IMR-90 (cell line): ENCODE data around the gene BAHD1. TPM values are rescaled to one million over a fixed set of nuclear protein-coding genes. Genes with fewer than 3 reads are reported as not detected.

Experiments
- ATAC-seq: fragments of 200-7000 bp; cut with Tn5 transposase; 2 replicates; pipeline ENCODE4 v1.9.1; 2020; ENCODE audit warnings: low read depth, mild to moderate bottlenecking, moderate library complexity
- BruUV-seq: library from RNA; stranded (reverse); fragments of 400-500 nt; replicated peaks from 2 replicates; lab custom pipeline; 2021; lab: Mats Ljungman, UMichigan
- CTCF ChIA-PET: fragments of 300-600 bp; formaldehyde crosslinking; extraction: SDS; loops from one replicate; lab custom pipeline; 2021; ENCODE audit warnings: antibody characterized with exemption; lab: Yijun Ruan, JAX
- POLR2A ChIA-PET: fragments of 300-600 bp; sonication (Branson Sonifier 250); formaldehyde crosslinking; loops from one replicate; lab custom pipeline; 2022; ENCODE audit warnings: antibody characterized with exemption; ENCODE audit not compliant: unreplicated experiment; lab: Charles Lee
- DNase-seq: peaks from one replicate; pipeline ENCODE4 v3.0.0; 2013
- H2AFZ ChIP-seq: replicated peaks from 2 replicates; pipeline ENCODE3; 2013; ENCODE audit warnings: low read length, mild to moderate bottlenecking; ENCODE audit not compliant: poor library complexity
- H2AK5ac ChIP-seq: 2 replicates; pipeline ENCODE4 v1.6.1; 2013; ENCODE audit warnings: low read depth, low read length, inconsistent platforms
- H2AK9ac ChIP-seq: replicated peaks from 2 replicates; pipeline ENCODE3; 2013; ENCODE audit warnings: mild to moderate bottlenecking, low read depth, low read length, moderate library complexity; ENCODE audit not compliant: poor library complexity
- H2BK120ac ChIP-seq: 2 replicates; pipeline ENCODE4 v1.6.1; 2013; ENCODE audit warnings: low read depth, low read length, inconsistent platforms
- H2BK15ac ChIP-seq: 3 replicates; pipeline ENCODE4 v1.6.1; 2013; ENCODE audit warnings: low read depth, low read length, inconsistent platforms
- H2BK20ac ChIP-seq: 2 replicates; pipeline ENCODE4 v1.6.1; 2013; ENCODE audit warnings: low read depth, mild to moderate bottlenecking, inconsistent platforms, low read length, moderate library complexity
- H2BK5ac ChIP-seq: 2 replicates; pipeline ENCODE4 v1.6.1; 2013; ENCODE audit warnings: mild to moderate bottlenecking, low read depth, low read length, inconsistent platforms; ENCODE audit not compliant: poor library complexity, severe bottlenecking
- H3K14ac ChIP-seq: replicated peaks from 2 replicates; pipeline ENCODE4 v1.6.1; 2013; ENCODE audit warnings: low read depth, low read length, inconsistent platforms
- H3K18ac ChIP-seq: 2 replicates; pipeline ENCODE4 v1.6.1; 2013; ENCODE audit warnings: low read depth, low read length, control low read depth
- H3K23ac ChIP-seq: 2 replicates; pipeline ENCODE4 v1.6.1; 2013; ENCODE audit warnings: low read depth, low read length, inconsistent platforms
- H3K27ac ChIP-seq: 2 replicates; pipeline ENCODE4 v1.5.1; 2013; ENCODE audit warnings: mild to moderate bottlenecking, control low read depth, low read length; ENCODE audit not compliant: insufficient read depth
- H3K27me3 ChIP-seq: 2 replicates; pipeline ENCODE4 v1.6.1; 2013; ENCODE audit warnings: low read length; ENCODE audit not compliant: control insufficient read depth, insufficient read depth
- H3K36me3 ChIP-seq: 2 replicates; pipeline ENCODE4 v1.6.1; 2013; ENCODE audit warnings: low read length, mixed read lengths; ENCODE audit not compliant: control insufficient read depth, insufficient read depth
- H3K4ac ChIP-seq: 2 replicates; pipeline ENCODE4 v1.6.1; 2013; ENCODE audit warnings: low read depth, low read length, inconsistent platforms
- H3K4me1 ChIP-seq: 2 replicates; pipeline ENCODE4 v1.6.1; 2013; ENCODE audit warnings: low read length, mixed read lengths; ENCODE audit not compliant: control insufficient read depth, insufficient read depth
- H3K4me2 ChIP-seq: 2 replicates; pipeline ENCODE4 v1.6.1; 2013; ENCODE audit warnings: low read depth, mild to moderate bottlenecking, control low read depth, low read length, moderate library complexity
- H3K4me3 ChIP-seq: 2 replicates; pipeline ENCODE4 v1.5.1; 2013; ENCODE audit warnings: low read depth, mild to moderate bottlenecking, control low read depth, low read length, moderate library complexity; ENCODE audit not compliant: insufficient read depth
- H3K56ac ChIP-seq: 2 replicates; pipeline ENCODE4 v1.6.1; 2013; ENCODE audit warnings: low read length, inconsistent platforms; ENCODE audit not compliant: insufficient read depth; ENCODE audit errors: extremely low read depth
- H3K79me1 ChIP-seq, 2 experiments: 2 replicates each; pipeline ENCODE4 v1.6.1; 2013; ENCODE audit warnings: low read length in 2 of 2, inconsistent platforms in 1 of 2, low read depth in 1 of 2
- H3K9ac ChIP-seq: 2 replicates; pipeline ENCODE4 v1.6.1; 2013; ENCODE audit warnings: low read depth, low read length, control low read depth
- H3K9me1 ChIP-seq: 2 replicates; pipeline ENCODE4 v1.6.1; 2013; ENCODE audit warnings: low read length, inconsistent platforms; ENCODE audit not compliant: insufficient read depth
- H3K9me3 ChIP-seq: 2 replicates; pipeline ENCODE4 v1.6.1; 2013; ENCODE audit warnings: low read length; ENCODE audit not compliant: control insufficient read depth, insufficient read depth
- H4K20me1 ChIP-seq: 2 replicates; pipeline ENCODE4 v1.6.1; 2013; ENCODE audit warnings: low read length, inconsistent platforms; ENCODE audit not compliant: insufficient read depth
- H4K5ac ChIP-seq: 2 replicates; pipeline ENCODE4 v1.6.1; 2013; ENCODE audit warnings: mild to moderate bottlenecking, low read depth, low read length, control low read depth
- H4K8ac ChIP-seq, 2 experiments: 2 replicates each; pipeline ENCODE4 v1.6.1; 2013; ENCODE audit warnings: low read depth in 2 of 2, low read length in 2 of 2, control low read depth in 1 of 2, inconsistent platforms in 1 of 2
- H4K91ac ChIP-seq: 2 replicates; pipeline ENCODE4 v1.6.1; 2013; ENCODE audit warnings: low read depth, low read length, inconsistent platforms; ENCODE audit not compliant: insufficient read depth
- BHLHE40 ChIP-seq: fragments of 150-350 bp; IDR thresholded peaks from 2 replicates; pipeline ENCODE4 v1.6.1; 2016; ENCODE audit warnings: mild to moderate bottlenecking, low read depth, low read length
- CEBPB ChIP-seq: IDR thresholded peaks from 2 replicates; pipeline ENCODE4 v1.6.1; 2012; ENCODE audit warnings: low read depth, low read length, improper control_type of control experiment
- CHD1 ChIP-seq: IDR thresholded peaks from 2 replicates; pipeline ENCODE4 v1.6.1; 2012; ENCODE audit warnings: low read depth, low read length, improper control_type of control experiment
- CTCF ChIP-seq: conservative IDR thresholded peaks from 2 replicates; pipeline ENCODE4 v1.5.1; 2012; ENCODE audit warnings: mild to moderate bottlenecking, low read depth, low read length, improper control_type of control experiment
- ELK1 ChIP-seq: fragments of 150-350 bp; IDR thresholded peaks from 2 replicates; pipeline ENCODE4 v1.6.1; 2016; ENCODE audit warnings: low read depth, mild to moderate bottlenecking, low read length, moderate library complexity, borderline replicate concordance
- FOS ChIP-seq: fragments of 150-350 bp; IDR thresholded peaks from 2 replicates; pipeline ENCODE4 v1.6.1; 2016; ENCODE audit warnings: low read depth, low read length
- MAFK ChIP-seq: IDR thresholded peaks from 2 replicates; pipeline ENCODE4 v1.6.1; 2012; ENCODE audit warnings: low read depth, low read length, improper control_type of control experiment
- MAZ ChIP-seq: IDR thresholded peaks from 2 replicates; pipeline ENCODE4 v1.6.1; 2012; ENCODE audit warnings: low read depth, mild to moderate bottlenecking, low read length, improper control_type of control experiment, moderate library complexity, borderline replicate concordance
- MXI1 ChIP-seq: IDR thresholded peaks from 2 replicates; pipeline ENCODE4 v1.6.1; 2012; ENCODE audit warnings: low read depth, mild to moderate bottlenecking, low read length, moderate library complexity, borderline replicate concordance
- NFE2L2 ChIP-seq: fragments of 150-350 bp; IDR thresholded peaks from 2 replicates; pipeline ENCODE4 v1.6.1; 2016; ENCODE audit warnings: low read depth, mild to moderate bottlenecking, low read length
- POLR2A ChIP-seq: IDR thresholded peaks from 2 replicates; pipeline ENCODE4 v1.6.1; 2012; ENCODE audit warnings: mild to moderate bottlenecking, low read depth, low read length
- RAD21 ChIP-seq: IDR thresholded peaks from 2 replicates; pipeline ENCODE4 v1.6.1; 2012; ENCODE audit warnings: low read length, improper control_type of control experiment
- RCOR1 ChIP-seq: IDR thresholded peaks from 2 replicates; pipeline ENCODE4 v1.6.1; 2012; ENCODE audit warnings: mild to moderate bottlenecking, low read length, improper control_type of control experiment; ENCODE audit not compliant: insufficient replicate concordance
- RFX5 ChIP-seq: IDR thresholded peaks from 2 replicates; pipeline ENCODE4 v1.8.0; 2012; ENCODE audit warnings: low read depth, mild to moderate bottlenecking, low read length, moderate library complexity
- SMC3 ChIP-seq: fragments of 150-350 bp; IDR thresholded peaks from 2 replicates; pipeline ENCODE4 v1.6.1; 2016; ENCODE audit warnings: low read depth, mild to moderate bottlenecking, antibody characterized with exemption, low read length, moderate library complexity
- USF2 ChIP-seq: fragments of 150-350 bp; IDR thresholded peaks from 2 replicates; pipeline ENCODE4 v1.6.1; 2017; ENCODE audit warnings: mild to moderate bottlenecking, antibody characterized with exemption, low read length, low read depth
- WGBS, 2 experiments: methylation state at CpG; one replicate each; pipeline versions ENCODE4 v1.1.5 to v1.1.7; 2013; ENCODE audit warnings: missing lambda C conversion rate in 2 of 2; ENCODE audit not compliant: insufficient read length in 1 of 2; ENCODE audit errors: extremely low coverage in 2 of 2; 5-methylcytosine and 5-hydroxymethylcytosine counted together
- dilution Hi-C: fragments of 300-500 bp; cut with HindIII; formaldehyde crosslinking; loops from one replicate; pipeline ENCODE4 v1.14.3; 2018; ENCODE audit warnings: low sequenced_read_pairs; ENCODE audit not compliant: unreplicated experiment
- in situ Hi-C: fragments of 300-500 bp; cut with MboI; formaldehyde crosslinking; loops from 3 replicates; pipeline ENCODE4 v1.14.3; 2019; ENCODE audit warnings: low sequenced_read_pairs, inconsistent platforms, mixed read lengths
- intact Hi-C: fragments of 100-400 bp; cut with micrococcal nuclease; formaldehyde crosslinking; loops from 2 replicates; pipeline ENCODE4 v1.10.0; 2022
- polyA plus RNA-seq, 3 experiments: library from polyadenylated mRNA; depleted of rRNA; stranded (reverse); fragments of >200 nt; gene quantifications; 2 replicates each; pipeline ENCODE4 v1.2.3, GENCODE V29; 2012; ENCODE audit warnings: low replicate concordance in 1 of 3
- total RNA-seq: library from RNA; depleted of rRNA; stranded (reverse); fragments of >200 nt; gene quantifications from 2 replicates; pipeline ENCODE4 v1.2.3, GENCODE V29; 2012

BAHD1 gene
- total and polyA plus RNA-seq, 2 of the 4 experiments (the other 2 are of a cell fraction) = 3.0 to 8.7 TPM

- H4K91ac ChIP-seq = no peak overlapping the region
- dilution Hi-C loops (no loop called here), in situ Hi-C loops (no loop called here), intact Hi-C loops (no loop called here)
- H3K79me1 ChIP-seq = peaks cover 8 to 25% of the 10 kb centered on the region in 2 experiments; a peak in 3 of 4 replicates
- H3K56ac ChIP-seq = no peak overlapping the region
- H3K4me1 ChIP-seq = no peaks in the 10 kb centered on the region
- peaks cover 43% of the 10 kb centered on the region for H3K36me3 ChIP-seq
- DNase-seq (no peak), ATAC-seq (no peak)
- H2BK5ac ChIP-seq = no peak overlapping the region
- no CpG with 5 or more reads among the region's 3 CpGs for WGBS, 2 experiments
- H2BK20ac ChIP-seq = no peak overlapping the region
- H3K14ac ChIP-seq = no peak overlapping the region
- ChIA-PET POLR2A (no interaction called here), CTCF (no interaction called here)
- H3K4me2 ChIP-seq = no peak overlapping the region
- peaks cover 23% of the 10 kb centered on the region; the same call in 1 of the 2 replicates for H4K20me1 ChIP-seq
- no peaks in the 10 kb centered on the region for H3K27me3 ChIP-seq
- no peak overlapping the region for H2AK5ac ChIP-seq
- H4K8ac ChIP-seq = no peak overlapping the region
- H2BK120ac ChIP-seq = no peak overlapping the region
- H3K23ac ChIP-seq = no peak overlapping the region
- no peaks in the 10 kb centered on the region; the same call in 1 of the 2 replicates for H3K9me1 ChIP-seq
- no peaks in the 10 kb centered on the region for H3K9me3 ChIP-seq
- BruUV-seq = no TSS peak
- no peak for TF ChIP-seq SMC3
- no peak for TF ChIP-seq MAFK
- TF ChIP-seq MAZ = no peak
- no peak for TF ChIP-seq POLR2A
- TF ChIP-seq CTCF = no peak
- TF ChIP-seq FOS = no peak
- no peak for TF ChIP-seq RAD21
- no peak for TF ChIP-seq BHLHE40
- TF ChIP-seq USF2 = no peak
- TF ChIP-seq NFE2L2 = no peak
- no peak for TF ChIP-seq RCOR1
- TF ChIP-seq MXI1 = no peak
- no peak for TF ChIP-seq CHD1
- no peak for TF ChIP-seq RFX5
- TF ChIP-seq CEBPB = no peak
- no peak for TF ChIP-seq ELK1
- no peak overlapping the region for H2AK9ac ChIP-seq
- no peak overlapping the region for H4K5ac ChIP-seq
- no peak overlapping the region for H2AFZ ChIP-seq
- no peak overlapping the region for H2BK15ac ChIP-seq
- no peak overlapping the region for H3K18ac ChIP-seq
- H3K9ac ChIP-seq = no peak overlapping the region
- H3K27ac ChIP-seq = no peak overlapping the region
- H3K4ac ChIP-seq = no peak overlapping the region
- no peak overlapping the region for H3K4me3 ChIP-seq
These were observed 23.9 kb downstream of the BAHD1 start for GRCh38 chr15:40464595-40465185.
